Ammon's horn (tissue), 1 donor: ENCODE measurements around the gene LRRC4C.
"Not testable (repeated sequence)": the region's sequence is repeated elsewhere in the genome, so short reads cannot be mapped to it uniquely, and the experiment has no call there.

Experiments used
- DNase-seq: peaks from one replicate; pipeline ENCODE4 v3.0.0-alpha.2; 2016; ENCODE audit warnings: low spot score

Gene LRRC4C

GRCh38 chr11:40230821-40231220 lies 1228.6 kb downstream of the LRRC4C start:
- DNase-seq, result no peak

- DNase-seq, result no peak
Measured at GRCh38 chr11:40228662-40229061, 1230.8 kb downstream of the LRRC4C start.

- no peak for DNase-seq
Measured at GRCh38 chr11:40227730-40228129, 1231.7 kb downstream of the LRRC4C start.

GRCh38 chr11:40226654-40227053 lies 1232.8 kb downstream of the LRRC4C start:
- no peak for DNase-seq

- no peak for DNase-seq
Measured at GRCh38 chr11:40223596-40224330, 1235.7 kb downstream of the LRRC4C start.

GRCh38 chr11:40219401-40219800 lies 1240.1 kb downstream of the LRRC4C start:
- DNase-seq, result no peak

GRCh38 chr11:40215556-40215955 lies 1243.9 kb downstream of the LRRC4C start:
- DNase-seq, result peak; percentile 60

GRCh38 chr11:40207416-40207815 lies 1252.0 kb downstream of the LRRC4C start:
- no peak for DNase-seq

- no peak for DNase-seq
Measured at GRCh38 chr11:40204228-40204627, 1255.2 kb downstream of the LRRC4C start.

- no peak for DNase-seq
Measured at GRCh38 chr11:40203606-40204005, 1255.8 kb downstream of the LRRC4C start.

GRCh38 chr11:40202589-40203270 lies 1256.7 kb downstream of the LRRC4C start:
- DNase-seq, result peak; percentile 25

GRCh38 chr11:40192590-40192989 lies 1266.9 kb downstream of the LRRC4C start:
- not testable (repeated sequence) for DNase-seq

GRCh38 chr11:40190294-40190693 lies 1269.2 kb downstream of the LRRC4C start:
- DNase-seq, result no peak

- DNase-seq, result no peak
Measured at GRCh38 chr11:40188848-40189247, 1270.6 kb downstream of the LRRC4C start.

- no peak for DNase-seq
Measured at GRCh38 chr11:40187295-40187694, 1272.2 kb downstream of the LRRC4C start.

GRCh38 chr11:40186437-40187263 lies 1272.8 kb downstream of the LRRC4C start:
- DNase-seq, result peak; percentile 88

- no peak for DNase-seq
Measured at GRCh38 chr11:40185793-40186192, 1273.7 kb downstream of the LRRC4C start.

- DNase-seq, result no peak
Measured at GRCh38 chr11:40183073-40184064, 1276.1 kb downstream of the LRRC4C start.

- DNase-seq, result no peak
Measured at GRCh38 chr11:40179541-40179940, 1279.9 kb downstream of the LRRC4C start.

- no peak for DNase-seq
Measured at GRCh38 chr11:40178470-40178869, 1281.0 kb downstream of the LRRC4C start.

GRCh38 chr11:40175980-40176379 lies 1283.5 kb downstream of the LRRC4C start:
- DNase-seq, result no peak
